Smooth muscle cell (in vitro differentiated cells): Measurements from ENCODE around the gene PLCG1. TPM values are rescaled to one million over a fixed set of nuclear protein-coding genes. Genes with fewer than 3 reads are reported as not detected.
A peak's percentile ranks its signal among the peaks of the same experiment; 100 is the strongest.

Experiments
- DNase-seq: peaks from one replicate; lab custom pipeline; 2025; ENCODE audit not compliant: unreplicated experiment; lab: John Stamatoyannopoulos, UW
- H2AFZ ChIP-seq: fragments of 200-600 bp; sonication (generic); 2 replicates; pipeline ENCODE4 v1.6.0; 2016; ENCODE audit warnings: antibody characterized with exemption, low read depth, mild to moderate bottlenecking
- H3F3A ChIP-seq: fragments of 200-600 bp; sonication (generic); 2 replicates; pipeline ENCODE4 v1.6.0; 2017; ENCODE audit warnings: antibody characterized with exemption, low read depth
- H3K27ac ChIP-seq: fragments of 200-600 bp; sonication (generic); 2 replicates; pipeline ENCODE4 v1.5.1; 2016; ENCODE audit warnings: low read depth, mild to moderate bottlenecking
- H3K27me3 ChIP-seq: fragments of 200-600 bp; sonication (generic); 2 replicates; pipeline ENCODE4 v1.6.1; 2016; ENCODE audit warnings: low read depth, mild to moderate bottlenecking
- H3K36me3 ChIP-seq: fragments of 200-600 bp; sonication (generic); 2 replicates; pipeline ENCODE4 v1.5.1; 2016; ENCODE audit warnings: low read depth
- H3K4me1 ChIP-seq: fragments of 200-600 bp; sonication (generic); 2 replicates; pipeline ENCODE4 v1.5.1; 2016; ENCODE audit warnings: low read depth
- H3K4me2 ChIP-seq: fragments of 200-600 bp; sonication (generic); 2 replicates; pipeline ENCODE4 v1.6.0; 2016; ENCODE audit warnings: mild to moderate bottlenecking
- H3K4me3 ChIP-seq: fragments of 200-600 bp; sonication (generic); 2 replicates; pipeline ENCODE4 v1.5.1; 2016; ENCODE audit warnings: mild to moderate bottlenecking
- H3K79me2 ChIP-seq: fragments of 200-600 bp; sonication (generic); 2 replicates; pipeline ENCODE4 v1.6.0; 2016; ENCODE audit warnings: low read depth, mild to moderate bottlenecking
- H3K9ac ChIP-seq: fragments of 200-600 bp; sonication (generic); 2 replicates; pipeline ENCODE4 v1.6.0; 2016; ENCODE audit warnings: low read depth
- H3K9me3 ChIP-seq: fragments of 200-600 bp; sonication (generic); replicated peaks from 2 replicates; pipeline ENCODE4 v1.5.1; 2016; ENCODE audit warnings: low read depth
- H4K20me1 ChIP-seq: fragments of 200-600 bp; sonication (generic); 2 replicates; pipeline ENCODE4 v1.6.0; 2016; ENCODE audit warnings: low read depth
- WGBS: methylation state at CpG from one replicate; pipeline ENCODE4 v1.1.7; 2016; ENCODE audit warnings: low lambda C conversion rate; 5-methylcytosine and 5-hydroxymethylcytosine counted together
- polyA plus RNA-seq: library from polyadenylated mRNA; unstranded; fragments of >200 nt; fragmentation: Nextera tagmentation; extraction: Ambion mirVana; gene quantifications from 2 replicates; pipeline ENCODE4 v1.2.1, GENCODE V29; 2016
- total RNA-seq: library from RNA; depleted of rRNA; stranded (reverse); fragments of >200 nt; gene quantifications from 2 replicates; pipeline ENCODE4 v1.2.3, GENCODE V29; 2014
- TF ChIP-seq, protein P1 (sequence below): fragments of 200-600 bp; sonication (generic); IDR thresholded peaks from 2 replicates; pipeline ENCODE4 v1.5.1; 2017; ENCODE audit warnings: borderline replicate concordance, mild to moderate bottlenecking, antibody characterized with exemption; ENCODE audit not compliant: insufficient read depth, poor library complexity, severe bottlenecking

PLCG1 gene
- total and polyA plus RNA-seq, 2 experiments from 2014 or later: 36.9 to 45.2 TPM

DNA sequence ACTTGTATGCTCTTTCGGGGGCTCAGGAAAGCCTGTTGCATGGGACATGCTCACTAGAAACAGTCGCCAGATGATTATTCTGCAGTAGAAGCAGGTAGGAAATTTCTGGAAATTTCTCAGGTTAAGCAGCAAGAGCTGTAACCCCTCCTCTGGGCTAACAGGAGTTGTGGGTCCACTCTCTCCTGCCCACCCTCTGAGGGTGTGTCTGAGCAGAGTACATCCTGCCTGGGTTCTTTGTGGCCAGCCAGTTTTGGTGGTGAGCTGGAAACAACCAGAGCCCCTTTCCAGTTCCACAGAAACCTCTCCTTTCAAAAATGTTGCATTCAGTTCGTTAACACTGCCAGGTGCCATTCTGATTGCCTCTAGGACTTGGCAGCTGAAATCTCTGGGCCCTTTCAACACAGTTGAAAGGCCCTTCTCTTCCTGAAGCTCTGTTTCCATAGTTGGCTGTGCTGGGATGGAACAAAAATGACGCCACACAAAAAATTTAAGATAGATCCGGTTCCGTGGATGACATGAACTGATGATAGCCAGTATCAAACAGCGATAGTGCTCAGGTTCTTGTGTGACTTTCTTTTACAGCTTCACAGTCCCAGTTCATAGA lies 38.5 kb downstream of the PLCG1 start:
- H3K9ac ChIP-seq: no peak overlapping the region
- no peak overlapping the region for H3K4me3 ChIP-seq
- no peak for DNase-seq
- H2AFZ ChIP-seq: no peak overlapping the region
- H4K20me1 ChIP-seq: peaks cover 14% of the 10 kb centered on the region
- H3K27ac ChIP-seq: peak overlapping the region; percentile 86
- no peak overlapping the region for H3K4me2 ChIP-seq
- H3K36me3 ChIP-seq: no peaks in the 10 kb centered on the region
- TF ChIP-seq, protein P1, sequence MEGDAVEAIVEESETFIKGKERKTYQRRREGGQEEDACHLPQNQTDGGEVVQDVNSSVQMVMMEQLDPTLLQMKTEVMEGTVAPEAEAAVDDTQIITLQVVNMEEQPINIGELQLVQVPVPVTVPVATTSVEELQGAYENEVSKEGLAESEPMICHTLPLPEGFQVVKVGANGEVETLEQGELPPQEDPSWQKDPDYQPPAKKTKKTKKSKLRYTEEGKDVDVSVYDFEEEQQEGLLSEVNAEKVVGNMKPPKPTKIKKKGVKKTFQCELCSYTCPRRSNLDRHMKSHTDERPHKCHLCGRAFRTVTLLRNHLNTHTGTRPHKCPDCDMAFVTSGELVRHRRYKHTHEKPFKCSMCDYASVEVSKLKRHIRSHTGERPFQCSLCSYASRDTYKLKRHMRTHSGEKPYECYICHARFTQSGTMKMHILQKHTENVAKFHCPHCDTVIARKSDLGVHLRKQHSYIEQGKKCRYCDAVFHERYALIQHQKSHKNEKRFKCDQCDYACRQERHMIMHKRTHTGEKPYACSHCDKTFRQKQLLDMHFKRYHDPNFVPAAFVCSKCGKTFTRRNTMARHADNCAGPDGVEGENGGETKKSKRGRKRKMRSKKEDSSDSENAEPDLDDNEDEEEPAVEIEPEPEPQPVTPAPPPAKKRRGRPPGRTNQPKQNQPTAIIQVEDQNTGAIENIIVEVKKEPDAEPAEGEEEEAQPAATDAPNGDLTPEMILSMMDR: no peak
- H3F3A ChIP-seq: peaks cover 10% of the 10 kb centered on the region
- peaks cover 26% of the 10 kb centered on the region for H3K4me1 ChIP-seq
- H3K27me3 ChIP-seq: no peaks in the 10 kb centered on the region
- WGBS: 97% methylated on average over 7 of the region's 7 CpGs
- no peaks in the 10 kb centered on the region for H3K79me2 ChIP-seq
- no peaks in the 10 kb centered on the region for H3K9me3 ChIP-seq

GRCh38 chr20:41176711-41177552 lies 39.6 kb downstream of the PLCG1 start:
- Histone ChIP-seq H3F3A (peaks cover 6% of the 10 kb centered on the region), H3K9me3 (no peaks in the 10 kb centered on the region), H3K4me2 (no peak overlapping the region), H4K20me1 (peaks cover 8% of the 10 kb centered on the region), H3K79me2 (no peaks in the 10 kb centered on the region), H3K4me3 (no peak overlapping the region), H2AFZ (no peak overlapping the region), H3K27ac (peak overlapping the region; percentile 86), H3K36me3 (no peaks in the 10 kb centered on the region), H3K9ac (no peak overlapping the region), H3K27me3 (no peaks in the 10 kb centered on the region), H3K4me1 (peaks cover 26% of the 10 kb centered on the region)
- TF ChIP-seq, protein P1: no peak
- DNase-seq: no peak
- 96% methylated on average over 8 of the region's 8 CpGs for WGBS

DNA sequence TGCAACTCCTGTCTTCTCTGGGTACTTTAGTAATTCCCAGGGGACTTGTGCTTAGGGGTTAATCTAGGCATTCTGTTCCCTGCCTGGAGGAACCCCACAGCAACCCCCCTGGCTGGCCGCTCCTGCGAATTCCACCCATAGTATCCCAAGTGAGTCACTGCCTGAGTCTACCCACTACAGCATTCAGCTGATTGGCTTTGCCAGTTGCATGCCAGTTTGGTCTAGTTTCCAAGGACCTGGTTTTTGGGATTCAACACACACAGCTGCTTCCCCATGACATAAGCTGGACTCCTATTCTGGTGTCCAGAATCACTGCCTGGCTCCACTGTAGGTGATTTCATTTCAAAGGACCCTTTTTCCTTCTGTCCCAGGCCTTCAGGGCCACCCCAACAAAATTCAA lies 40.3 kb downstream of the PLCG1 start:
- 20% methylated on average over 2 of the region's 2 CpGs for WGBS

More for the DNA sequence above, 40.3 kb downstream of the PLCG1 start:
- Histone ChIP-seq H3K4me3 (no peak overlapping the region), H3F3A (peaks cover 3% of the 10 kb centered on the region), H3K27ac (peak overlapping the region; percentile 86), H3K9ac (peak overlapping the region; percentile 38), H3K79me2 (no peaks in the 10 kb centered on the region), H2AFZ (no peak overlapping the region), H3K27me3 (no peaks in the 10 kb centered on the region), H3K36me3 (no peaks in the 10 kb centered on the region), H3K9me3 (no peaks in the 10 kb centered on the region), H3K4me2 (peak overlapping the region; percentile 16), H4K20me1 (peaks cover 3% of the 10 kb centered on the region), H3K4me1 (peaks cover 26% of the 10 kb centered on the region)
- TF ChIP-seq, protein P1: no peak
- DNase-seq: peak; percentile 8
